HepG2 (cell line): Measurements from ENCODE around the gene BIRC2. TPM values are rescaled to one million over a fixed set of nuclear protein-coding genes. Genes with fewer than 3 reads are reported as not detected.

ENCODE experiments used
- CBX1 ChIP-seq: IDR thresholded peaks from one replicate; pipeline ENCODE4 v1.6.1; 2016; ENCODE audit warnings: antibody characterized with exemption, low read depth
- CERS6 ChIP-seq: sonication (generic); formaldehyde crosslinking; IDR thresholded peaks from 2 replicates; pipeline ENCODE4 v1.5.0; 2020; ENCODE audit warnings: missing genetic modification reagents
- FOXO1 ChIP-seq: sonication (generic); formaldehyde crosslinking; IDR thresholded peaks from 2 replicates; pipeline ENCODE4 v1.4.0; 2020; ENCODE audit warnings: missing genetic modification reagents
- GMEB2 ChIP-seq: IDR thresholded peaks from 2 replicates; pipeline ENCODE4 v1.6.1; 2016; ENCODE audit warnings: missing biosample characterization, missing genetic modification reagents, low read depth
- HOXA5 ChIP-seq: sonication (generic); formaldehyde crosslinking; IDR thresholded peaks from 2 replicates; pipeline ENCODE4 v1.4.0; 2020; ENCODE audit warnings: missing genetic modification reagents
- NCOA1 ChIP-seq: sonication (generic); formaldehyde crosslinking; IDR thresholded peaks from 2 replicates; pipeline ENCODE4 v1.9.0; 2021; ENCODE audit warnings: missing genetic modification reagents
- NFATC3 ChIP-seq: sonication (generic); formaldehyde crosslinking; IDR thresholded peaks from 2 replicates; pipeline ENCODE4 v1.5.1; 2020; ENCODE audit warnings: mild to moderate bottlenecking, missing genetic modification reagents
- REXO4 ChIP-seq: sonication (generic); formaldehyde crosslinking; IDR thresholded peaks from 2 replicates; pipeline ENCODE4 v1.8.0; 2022; ENCODE audit warnings: missing genetic modification reagents, mild to moderate bottlenecking, borderline replicate concordance
- SMAD9 ChIP-seq: sonication (generic); formaldehyde crosslinking; IDR thresholded peaks from 2 replicates; pipeline ENCODE4 v1.5.1; 2020; ENCODE audit warnings: mild to moderate bottlenecking, missing genetic modification reagents
- SMC3 ChIP-seq: IDR thresholded peaks from 2 replicates; pipeline ENCODE4 v1.6.1; 2011; ENCODE audit warnings: low read length, improper control_type of control experiment
- YEATS4 ChIP-seq: sonication (generic); formaldehyde crosslinking; IDR thresholded peaks from 2 replicates; pipeline ENCODE4 v1.4.0; 2020; ENCODE audit warnings: missing genetic modification reagents, borderline replicate concordance
- ZBTB21 ChIP-seq: sonication (generic); formaldehyde crosslinking; IDR thresholded peaks from 2 replicates; pipeline ENCODE4 v1.4.0; 2020; ENCODE audit warnings: missing genetic modification reagents
- ZFX ChIP-seq: sonication (generic); formaldehyde crosslinking; IDR thresholded peaks from 2 replicates; pipeline ENCODE4 v1.4.0; 2020; ENCODE audit warnings: mild to moderate bottlenecking, low read depth, missing genetic modification reagents, moderate library complexity
- ZNF7 ChIP-seq: IDR thresholded peaks from 2 replicates; pipeline ENCODE4 v1.6.1; 2016; ENCODE audit warnings: missing biosample characterization, missing genetic modification reagents
- ZNF749 ChIP-seq: sonication (generic); formaldehyde crosslinking; IDR thresholded peaks from 2 replicates; pipeline ENCODE4 v1.8.0; 2022; ENCODE audit warnings: mild to moderate bottlenecking, missing genetic modification reagents, moderate library complexity, borderline replicate concordance
- ZSCAN21 ChIP-seq: sonication (generic); formaldehyde crosslinking; IDR thresholded peaks from 2 replicates; pipeline ENCODE4 v1.8.0; 2022; ENCODE audit warnings: mild to moderate bottlenecking, missing genetic modification reagents, moderate library complexity, borderline replicate concordance
- polyA plus RNA-seq, 8 experiments: library from polyadenylated mRNA; depleted of rRNA in 3 of 8; stranded (reverse) in 7 of 8; unstranded in 1 of 8; fragments of >200 nt; fragmentation: Illumina TruSeq in 4 of 8; extraction: Trizol in 4 of 8; gene quantifications; 2 replicates each; pipeline versions ENCODE4 v1.2.1 to v1.2.3, GENCODE V29; 2011 to 2016; ENCODE audit warnings: low read depth in 4 of 8, missing spikeins in 1 of 8, mixed read lengths in 1 of 8; ENCODE audit not compliant: insufficient read depth in 1 of 8
- total RNA-seq, 5 experiments: library from RNA; depleted of rRNA; stranded (reverse); fragments of >200 nt; fragmentation: Illumina TruSeq; extraction: Trizol; gene quantifications; 2 replicates each; pipeline ENCODE4 v1.2.3, GENCODE V29; 2016; ENCODE audit warnings: low read depth in 1 of 5
- TF ChIP-seq, protein P1 (sequence below): sonication (generic); formaldehyde crosslinking; IDR thresholded peaks from 2 replicates; pipeline ENCODE4 v1.4.0; 2020; ENCODE audit warnings: mild to moderate bottlenecking, missing genetic modification reagents, borderline replicate concordance
- TF ChIP-seq, protein P2 (sequence below): sonication (generic); formaldehyde crosslinking; IDR thresholded peaks from 2 replicates; pipeline ENCODE4 v1.4.0; 2020; ENCODE audit warnings: mild to moderate bottlenecking, missing genetic modification reagents, borderline replicate concordance
- TF ChIP-seq, protein P3 (sequence below): sonication (generic); formaldehyde crosslinking; conservative IDR thresholded peaks from 2 replicates; pipeline ENCODE4 v1.4.0; 2020; ENCODE audit warnings: missing genetic modification reagents
- TF ChIP-seq, protein P4 (sequence below): sonication (generic); formaldehyde crosslinking; IDR thresholded peaks from 2 replicates; pipeline ENCODE4 v1.4.0; 2020; ENCODE audit warnings: missing genetic modification reagents

BIRC2 gene
- total and polyA plus RNA-seq, 2 of the 13 experiments (the other 11 are each of a cell fraction or from before 2014, with no cell fraction given): 61.7 to 62.2 TPM

DNA sequence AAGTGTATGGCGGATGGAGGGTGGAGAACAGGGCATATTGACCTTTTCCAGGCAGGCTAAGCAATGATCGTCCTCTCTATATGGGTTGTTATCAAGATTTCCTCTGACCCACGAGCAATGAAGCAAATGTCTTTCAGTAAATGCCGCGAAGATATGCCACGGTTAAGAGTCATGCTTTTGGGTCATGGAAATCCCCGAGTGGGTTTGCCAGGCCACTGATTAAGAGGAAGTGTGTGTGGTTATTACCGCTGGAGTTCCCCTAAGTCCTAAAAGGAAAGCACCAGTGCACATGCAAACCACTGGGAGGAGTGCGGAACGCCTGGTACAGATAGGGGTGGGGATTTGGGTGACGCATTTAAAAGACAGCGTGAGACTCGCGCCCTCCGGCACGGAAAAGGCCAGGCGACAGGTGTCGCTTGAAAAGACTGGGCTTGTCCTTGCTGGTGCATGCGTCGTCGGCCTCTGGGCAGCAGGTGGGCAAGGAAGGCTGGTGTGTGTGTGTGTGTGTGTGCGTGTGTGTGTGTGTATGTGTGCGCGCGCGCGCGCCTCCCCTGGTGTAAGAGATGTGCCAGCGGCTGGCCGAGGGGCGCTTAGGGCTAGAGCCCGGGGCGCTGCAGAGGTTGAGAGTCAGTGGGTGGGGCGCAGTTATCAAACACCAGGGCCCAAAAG, 29.8 kb upstream of the BIRC2 start, which contains the start of gene BIRC3 (continued):
- TF ChIP-seq HOXA5 (no peak), ZFX (peak; percentile 70), ZNF749 (CRISPR knock-in tag) (no peak; the same call in 1 of the 2 replicates), SMC3 (no peak), CBX1 (peak; percentile 29), GMEB2 (CRISPR knock-in tag) (no peak), NFATC3 (CRISPR knock-in tag) (no peak), ZSCAN21 (CRISPR knock-in tag) (peak; percentile 77), ZBTB21 (CRISPR knock-in tag) (no peak), NCOA1 (CRISPR knock-in tag) (no peak), REXO4 (CRISPR knock-in tag) (peak; percentile 70; the same call in 1 of the 2 replicates), SMAD9 (CRISPR knock-in tag) (no peak; the same call in 1 of the 2 replicates), YEATS4 (no peak), FOXO1 (CRISPR knock-in tag) (no peak), CERS6 (no peak), ZNF7 (CRISPR knock-in tag) (no peak)
- TF ChIP-seq, protein P1, sequence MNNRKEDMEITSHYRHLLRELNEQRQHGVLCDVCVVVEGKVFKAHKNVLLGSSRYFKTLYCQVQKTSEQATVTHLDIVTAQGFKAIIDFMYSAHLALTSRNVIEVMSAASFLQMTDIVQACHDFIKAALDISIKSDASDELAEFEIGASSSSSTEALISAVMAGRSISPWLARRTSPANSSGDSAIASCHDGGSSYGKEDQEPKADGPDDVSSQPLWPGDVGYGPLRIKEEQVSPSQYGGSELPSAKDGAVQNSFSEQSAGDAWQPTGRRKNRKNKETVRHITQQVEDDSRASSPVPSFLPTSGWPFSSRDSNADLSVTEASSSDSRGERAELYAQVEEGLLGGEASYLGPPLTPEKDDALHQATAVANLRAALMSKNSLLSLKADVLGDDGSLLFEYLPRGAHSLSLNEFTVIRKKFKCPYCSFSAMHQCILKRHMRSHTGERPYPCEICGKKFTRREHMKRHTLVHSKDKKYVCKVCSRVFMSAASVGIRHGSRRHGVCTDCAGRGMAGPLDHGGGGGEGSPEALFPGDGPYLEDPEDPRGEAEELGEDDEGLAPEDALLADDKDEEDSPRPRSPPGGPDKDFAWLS (CRISPR knock-in tag): no peak
- TF ChIP-seq, protein P2, sequence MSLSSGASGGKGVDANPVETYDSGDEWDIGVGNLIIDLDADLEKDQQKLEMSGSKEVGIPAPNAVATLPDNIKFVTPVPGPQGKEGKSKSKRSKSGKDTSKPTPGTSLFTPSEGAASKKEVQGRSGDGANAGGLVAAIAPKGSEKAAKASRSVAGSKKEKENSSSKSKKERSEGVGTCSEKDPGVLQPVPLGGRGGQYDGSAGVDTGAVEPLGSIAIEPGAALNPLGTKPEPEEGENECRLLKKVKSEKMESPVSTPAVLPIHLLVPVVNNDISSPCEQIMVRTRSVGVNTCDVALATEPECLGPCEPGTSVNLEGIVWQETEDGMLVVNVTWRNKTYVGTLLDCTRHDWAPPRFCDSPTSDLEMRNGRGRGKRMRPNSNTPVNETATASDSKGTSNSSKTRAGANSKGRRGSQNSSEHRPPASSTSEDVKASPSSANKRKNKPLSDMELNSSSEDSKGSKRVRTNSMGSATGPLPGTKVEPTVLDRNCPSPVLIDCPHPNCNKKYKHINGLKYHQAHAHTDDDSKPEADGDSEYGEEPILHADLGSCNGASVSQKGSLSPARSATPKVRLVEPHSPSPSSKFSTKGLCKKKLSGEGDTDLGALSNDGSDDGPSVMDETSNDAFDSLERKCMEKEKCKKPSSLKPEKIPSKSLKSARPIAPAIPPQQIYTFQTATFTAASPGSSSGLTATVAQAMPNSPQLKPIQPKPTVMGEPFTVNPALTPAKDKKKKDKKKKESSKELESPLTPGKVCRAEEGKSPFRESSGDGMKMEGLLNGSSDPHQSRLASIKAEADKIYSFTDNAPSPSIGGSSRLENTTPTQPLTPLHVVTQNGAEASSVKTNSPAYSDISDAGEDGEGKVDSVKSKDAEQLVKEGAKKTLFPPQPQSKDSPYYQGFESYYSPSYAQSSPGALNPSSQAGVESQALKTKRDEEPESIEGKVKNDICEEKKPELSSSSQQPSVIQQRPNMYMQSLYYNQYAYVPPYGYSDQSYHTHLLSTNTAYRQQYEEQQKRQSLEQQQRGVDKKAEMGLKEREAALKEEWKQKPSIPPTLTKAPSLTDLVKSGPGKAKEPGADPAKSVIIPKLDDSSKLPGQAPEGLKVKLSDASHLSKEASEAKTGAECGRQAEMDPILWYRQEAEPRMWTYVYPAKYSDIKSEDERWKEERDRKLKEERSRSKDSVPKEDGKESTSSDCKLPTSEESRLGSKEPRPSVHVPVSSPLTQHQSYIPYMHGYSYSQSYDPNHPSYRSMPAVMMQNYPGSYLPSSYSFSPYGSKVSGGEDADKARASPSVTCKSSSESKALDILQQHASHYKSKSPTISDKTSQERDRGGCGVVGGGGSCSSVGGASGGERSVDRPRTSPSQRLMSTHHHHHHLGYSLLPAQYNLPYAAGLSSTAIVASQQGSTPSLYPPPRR: peak; percentile 75; the same call in 1 of the 2 replicates
- TF ChIP-seq, protein P3, sequence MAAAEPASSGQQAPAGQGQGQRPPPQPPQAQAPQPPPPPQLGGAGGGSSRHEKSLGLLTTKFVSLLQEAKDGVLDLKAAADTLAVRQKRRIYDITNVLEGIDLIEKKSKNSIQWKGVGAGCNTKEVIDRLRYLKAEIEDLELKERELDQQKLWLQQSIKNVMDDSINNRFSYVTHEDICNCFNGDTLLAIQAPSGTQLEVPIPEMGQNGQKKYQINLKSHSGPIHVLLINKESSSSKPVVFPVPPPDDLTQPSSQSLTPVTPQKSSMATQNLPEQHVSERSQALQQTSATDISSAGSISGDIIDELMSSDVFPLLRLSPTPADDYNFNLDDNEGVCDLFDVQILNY (CRISPR knock-in tag): no peak
- TF ChIP-seq, protein P4, sequence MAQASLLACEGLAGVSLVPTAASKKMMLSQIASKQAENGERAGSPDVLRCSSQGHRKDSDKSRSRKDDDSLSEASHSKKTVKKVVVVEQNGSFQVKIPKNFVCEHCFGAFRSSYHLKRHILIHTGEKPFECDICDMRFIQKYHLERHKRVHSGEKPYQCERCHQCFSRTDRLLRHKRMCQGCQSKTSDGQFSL: no peak
